Stimulated activated CD4-positive, alpha-beta T cell treated with anti-CD3 and anti-CD28 coated beads, Interleukin-15, amount 100 ng/mL, for 1 hour (primary cell): ENCODE data around the gene CLEC2A.
"Not testable (repeated sequence)": the region's sequence is repeated elsewhere in the genome, so short reads cannot be mapped to it uniquely, and the experiment has no call there.

ENCODE experiments used
- DNase-seq, 2 donors: peaks; one replicate each; pipeline ENCODE4 v3.0.0-alpha.2; 2020; ENCODE audit warnings: low read depth in 1 of 2, low spot score in 1 of 2

CLEC2A gene, protein sequence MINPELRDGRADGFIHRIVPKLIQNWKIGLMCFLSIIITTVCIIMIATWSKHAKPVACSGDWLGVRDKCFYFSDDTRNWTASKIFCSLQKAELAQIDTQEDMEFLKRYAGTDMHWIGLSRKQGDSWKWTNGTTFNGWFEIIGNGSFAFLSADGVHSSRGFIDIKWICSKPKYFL

DNA sequence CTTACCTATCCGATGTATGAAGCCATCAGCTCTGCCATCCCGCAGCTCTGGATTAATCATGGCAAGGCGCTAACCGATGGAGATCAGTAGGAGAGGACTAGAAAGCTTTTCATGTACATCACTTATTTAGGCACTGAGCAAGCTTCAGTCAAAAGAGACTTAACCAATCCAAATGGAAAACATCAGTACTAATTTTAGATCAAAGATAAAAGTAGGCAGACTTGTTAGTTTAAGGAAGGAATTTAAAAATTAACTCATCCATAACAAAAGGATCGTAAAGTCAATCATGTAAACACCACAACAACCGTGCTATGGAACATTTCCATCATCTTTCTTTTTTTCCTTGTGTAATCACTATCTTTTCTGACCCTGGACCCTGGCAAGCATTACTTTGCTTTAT lies at the start of gene CLEC2A:
Gene CLEC2A (minus strand): TSS at position 101 of the 400 bp plus-strand sequence. CDS start 41 bp downstream, at position 60.
- DNase-seq = no peak

DNA sequence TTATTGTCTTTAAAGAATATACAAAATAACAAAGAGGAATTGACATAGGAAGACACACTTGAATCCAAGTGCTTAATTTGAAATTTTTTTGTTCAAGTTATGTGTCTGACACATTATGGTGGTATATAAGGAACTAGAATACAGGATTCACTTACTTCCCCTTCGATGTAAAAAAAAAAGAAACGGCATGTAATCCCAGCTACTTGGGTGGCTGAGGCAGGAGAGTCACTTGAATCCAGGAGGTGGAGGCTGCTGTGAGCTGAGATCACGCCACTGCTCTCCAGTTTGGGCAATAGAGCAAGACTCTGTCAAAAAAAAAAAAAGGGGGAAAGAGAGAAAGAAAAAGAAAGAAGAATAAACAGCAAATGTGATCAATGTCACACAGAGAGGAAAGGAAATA lies 48.0 kb upstream of the CLEC2A start:
- no peak for DNase-seq

DNA sequence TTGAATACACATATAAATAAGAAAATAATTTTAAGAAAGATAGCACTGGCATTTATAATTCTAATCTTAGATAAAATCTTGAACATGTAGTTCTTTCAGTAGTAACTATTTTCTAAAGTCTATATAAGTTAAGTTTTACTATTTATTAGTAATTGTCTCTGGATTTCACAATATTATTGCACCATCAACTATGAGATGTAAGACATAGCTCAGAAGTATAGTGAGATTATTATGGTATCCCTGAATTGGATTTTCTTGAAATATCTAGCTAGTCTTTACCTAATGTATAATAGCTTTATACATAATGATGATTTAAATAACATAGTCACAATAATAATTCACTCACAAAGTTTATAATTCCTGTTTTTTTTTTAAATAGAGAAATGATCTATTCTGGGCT lies 45.7 kb upstream of the CLEC2A start:
- no peak for DNase-seq

DNA sequence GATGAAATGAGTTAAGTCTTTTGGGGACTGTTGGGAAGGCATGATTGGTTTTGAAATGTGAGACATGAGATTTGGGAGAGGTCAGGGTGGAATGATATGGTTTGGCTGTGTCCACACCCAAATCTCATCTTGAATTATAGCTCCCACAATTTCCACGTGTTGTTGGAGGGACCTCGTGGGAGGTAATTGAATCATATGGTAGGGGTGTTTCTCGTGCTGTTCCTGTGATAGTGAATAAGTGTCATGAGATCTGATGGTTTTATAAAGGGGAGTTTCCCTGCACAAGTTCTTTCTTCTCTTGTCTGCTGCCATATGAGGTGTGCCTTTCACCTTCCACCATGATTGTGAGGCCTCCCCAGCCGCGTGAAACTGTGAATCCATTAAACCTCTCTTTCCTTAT lies 44.5 kb upstream of the CLEC2A start:
- DNase-seq = not testable (repeated sequence)

DNA sequence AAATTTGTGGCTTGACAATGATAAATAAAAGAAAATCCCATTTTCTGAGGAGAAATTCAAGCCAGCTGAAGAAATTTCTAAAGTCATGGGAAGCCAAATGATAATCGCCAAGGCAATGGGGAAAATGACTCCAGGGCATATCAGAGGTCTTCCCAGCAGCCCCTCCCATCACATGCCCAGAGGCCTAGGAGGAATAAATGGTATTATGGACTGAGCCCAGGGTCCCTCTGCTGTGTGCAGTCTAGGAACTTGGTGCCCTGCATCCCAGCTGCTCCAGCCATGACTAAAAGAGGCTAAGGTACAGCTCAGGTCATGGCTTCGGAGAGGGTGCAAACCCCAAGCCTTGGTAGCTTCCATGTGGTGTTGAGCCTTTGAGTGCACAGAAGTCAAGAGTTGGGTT lies 43.4 kb upstream of the CLEC2A start:
- no peak for DNase-seq

DNA sequence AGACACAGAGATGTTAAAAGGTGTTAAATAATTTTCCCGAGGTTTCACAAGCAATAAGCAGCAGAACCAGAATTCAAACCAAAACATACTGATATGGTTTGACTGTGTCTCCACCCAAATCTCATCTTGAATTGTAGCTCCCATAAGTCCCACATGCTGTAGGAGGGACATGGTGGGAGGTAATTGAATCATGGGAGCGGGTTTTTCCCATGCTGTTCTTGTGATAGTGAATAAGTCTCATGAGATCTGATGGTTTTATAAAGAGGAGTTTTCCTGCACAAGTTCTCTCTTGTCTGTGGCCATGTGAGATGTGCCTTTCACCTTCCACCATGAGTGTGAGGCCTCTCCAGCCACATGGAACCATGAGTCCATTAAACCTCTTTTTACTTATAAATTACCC lies 42.6 kb upstream of the CLEC2A start:
- not testable (repeated sequence) for DNase-seq

DNA sequence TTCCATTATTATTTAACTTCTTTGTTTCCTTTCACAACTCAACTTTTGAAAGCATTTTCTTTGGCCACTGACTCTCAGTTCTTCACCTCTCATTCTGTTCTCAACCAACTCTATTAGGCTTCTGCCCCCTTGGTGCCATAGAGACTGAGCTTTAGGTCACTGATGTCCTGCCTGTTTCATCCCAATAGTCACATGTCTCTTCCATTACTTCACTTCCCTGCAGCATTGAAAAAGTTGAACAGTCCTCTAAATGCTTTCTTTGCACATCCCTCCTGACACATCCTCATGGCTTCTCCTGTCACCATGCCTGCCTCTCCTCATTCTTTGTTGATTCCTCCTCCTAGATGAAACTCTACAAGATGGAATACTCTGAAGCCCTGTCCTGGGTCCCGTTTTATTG lies 41.8 kb upstream of the CLEC2A start:
- DNase-seq = no peak

DNA sequence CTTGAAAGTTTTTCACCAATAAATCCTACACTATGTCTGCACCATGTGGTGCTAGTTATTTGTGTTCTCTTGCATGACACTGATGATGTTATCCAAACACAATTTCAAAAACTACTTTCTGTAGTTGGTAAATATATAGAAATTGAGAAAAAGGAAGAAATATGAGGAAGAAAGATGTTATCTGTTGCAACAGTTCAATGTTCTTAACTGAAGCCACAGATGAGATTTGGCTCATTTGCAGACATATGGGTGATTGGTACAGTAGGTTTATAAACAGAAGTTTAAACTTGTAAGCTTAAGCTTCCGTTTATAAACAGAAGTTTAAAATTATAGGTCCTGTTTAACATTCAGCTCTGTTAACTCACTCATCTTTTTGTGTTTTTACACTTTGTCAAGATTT lies 39.0 kb upstream of the CLEC2A start, which contains the start of gene CLEC12A:
Gene CLEC12A (plus strand): TSS at position 229 of the 400 bp plus-strand sequence. CDS start 188 bp downstream, outside the sequence.
- no peak for DNase-seq

DNA sequence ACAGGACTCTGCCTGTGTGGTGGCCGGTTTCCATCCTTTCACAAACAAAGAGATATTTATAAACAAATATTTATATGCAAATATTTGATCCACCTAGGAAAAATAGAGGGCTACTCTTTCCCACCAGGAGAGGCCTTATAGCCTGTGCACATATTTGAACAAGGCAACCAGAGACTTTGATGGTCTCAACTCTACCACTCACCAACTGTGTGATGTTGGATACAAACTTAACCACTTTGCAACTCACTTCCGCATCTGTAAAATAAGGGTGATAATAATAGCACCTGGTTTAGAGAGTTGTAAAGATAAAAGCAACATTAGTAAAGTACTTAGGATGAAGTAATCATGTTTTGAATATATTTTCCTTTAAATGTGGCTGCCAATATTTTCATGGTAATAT lies 37.5 kb upstream of the CLEC2A start:
- DNase-seq = no peak

DNA sequence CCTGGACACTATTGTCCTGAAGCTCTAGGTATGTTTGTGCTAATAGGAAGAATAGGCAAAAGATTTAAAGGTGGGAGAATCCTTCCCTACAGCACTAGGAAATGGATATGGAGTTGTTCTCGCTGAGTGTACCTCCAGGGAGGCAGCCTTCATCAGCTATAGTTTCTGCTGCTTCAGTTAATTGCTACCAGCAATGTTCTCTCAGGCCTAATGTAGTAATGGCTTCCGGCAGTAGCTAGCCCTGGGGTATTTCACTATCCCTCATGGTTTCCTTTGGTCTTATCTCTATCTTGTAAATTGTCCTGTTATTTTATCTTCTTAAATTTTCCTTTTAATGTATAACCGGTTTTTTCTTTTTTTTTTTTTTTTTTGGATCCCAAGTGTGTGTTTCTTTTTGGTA lies 29.7 kb upstream of the CLEC2A start:
- no peak for DNase-seq

DNA sequence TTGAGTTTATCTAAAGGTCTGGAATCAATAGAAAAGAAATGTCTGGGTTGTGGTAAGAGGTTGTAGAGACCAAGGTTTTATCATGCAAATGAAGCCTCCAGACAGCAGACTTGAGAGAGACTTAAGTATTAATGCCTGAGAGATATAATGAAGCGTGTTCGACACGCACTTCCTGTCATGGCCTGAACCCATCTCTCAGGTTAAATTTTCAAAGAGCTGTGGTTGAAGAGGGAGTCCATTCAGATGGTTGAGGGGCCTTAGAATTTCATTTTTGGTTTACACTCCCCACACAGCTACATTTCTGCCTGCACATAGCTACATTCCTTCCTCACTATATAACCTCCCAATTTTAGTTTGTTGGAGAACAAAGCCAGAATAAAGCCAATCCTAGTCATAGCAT lies 28.9 kb upstream of the CLEC2A start:
- DNase-seq = no peak

DNA sequence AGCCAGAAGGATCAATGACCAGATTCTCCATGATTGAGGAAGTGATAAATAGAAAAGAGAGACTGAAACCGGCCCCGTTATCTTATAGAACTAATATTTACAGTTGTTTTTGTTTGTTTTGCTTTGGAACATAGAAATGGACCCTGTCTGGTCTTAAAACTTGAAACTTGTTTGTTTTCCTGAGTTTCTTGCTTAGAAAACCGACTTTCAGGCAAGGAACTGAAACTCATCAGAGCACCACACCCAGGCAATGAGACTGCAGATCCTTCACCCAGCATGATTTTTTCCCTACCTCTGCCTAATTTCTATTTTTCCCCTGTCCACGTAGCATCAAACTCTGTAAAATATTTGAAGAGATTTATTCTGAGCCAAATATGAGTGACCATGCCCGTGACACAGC lies 28.4 kb upstream of the CLEC2A start:
- no peak for DNase-seq

DNA sequence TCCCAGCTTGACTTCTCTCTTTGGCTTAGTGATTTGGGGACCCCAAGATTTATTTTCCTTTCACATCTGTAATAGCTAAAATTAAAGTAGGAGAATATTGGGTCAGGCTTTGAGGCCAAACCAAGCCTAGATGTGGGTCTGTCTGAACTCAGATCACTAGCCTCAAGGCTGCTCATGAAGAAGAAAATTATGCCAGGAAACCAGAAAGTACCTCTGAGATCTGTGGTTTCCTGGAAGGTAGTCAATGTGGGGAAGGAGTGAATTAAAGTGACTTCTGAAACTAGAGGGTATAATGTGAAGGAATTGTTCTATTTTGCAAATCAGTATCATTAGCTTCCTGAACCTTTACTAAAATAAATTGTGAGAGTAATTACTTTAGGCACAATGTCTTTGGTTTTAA lies 25.7 kb upstream of the CLEC2A start:
- DNase-seq = no peak

DNA sequence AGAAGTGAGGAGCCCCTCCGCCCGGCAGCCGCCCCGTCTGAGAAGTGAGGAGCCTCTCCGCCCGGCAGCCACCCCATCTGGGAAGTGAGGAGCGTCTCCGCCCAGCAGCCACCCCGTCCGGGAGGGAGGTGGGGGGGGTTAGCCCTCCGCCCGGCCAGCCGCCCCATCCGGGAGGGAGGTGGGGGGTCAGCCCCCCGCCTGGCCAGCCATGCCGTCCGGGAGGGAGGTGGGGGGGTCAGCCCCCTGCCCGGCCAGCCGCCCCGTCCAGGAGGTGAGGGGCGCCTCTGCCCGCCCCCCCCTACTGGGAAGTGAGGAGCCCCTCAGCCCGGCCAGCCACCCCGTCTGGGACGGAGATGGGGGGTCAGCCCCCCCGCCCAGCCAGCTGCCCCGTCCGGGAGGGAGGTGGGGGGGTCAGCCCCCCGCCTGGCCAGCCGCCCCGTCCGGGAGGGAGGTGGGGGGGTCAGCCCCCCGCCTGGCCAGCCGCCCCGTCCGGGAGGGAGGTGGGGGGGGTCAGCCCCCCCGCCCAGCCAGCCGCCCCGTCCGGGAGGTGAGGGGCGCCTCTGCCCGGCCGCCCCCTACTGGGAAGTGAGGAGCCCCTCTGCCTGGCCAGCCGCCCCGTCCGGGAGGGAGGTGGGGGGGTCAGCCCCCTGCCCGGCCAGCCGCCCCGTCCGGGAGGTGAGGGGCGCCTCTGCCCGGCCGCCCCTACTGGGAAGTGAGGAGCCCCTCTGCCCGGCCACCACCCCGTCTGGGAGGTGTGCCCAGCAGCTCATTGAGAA lies 21.0 kb upstream of the CLEC2A start:
- not testable (repeated sequence) for DNase-seq

DNA sequence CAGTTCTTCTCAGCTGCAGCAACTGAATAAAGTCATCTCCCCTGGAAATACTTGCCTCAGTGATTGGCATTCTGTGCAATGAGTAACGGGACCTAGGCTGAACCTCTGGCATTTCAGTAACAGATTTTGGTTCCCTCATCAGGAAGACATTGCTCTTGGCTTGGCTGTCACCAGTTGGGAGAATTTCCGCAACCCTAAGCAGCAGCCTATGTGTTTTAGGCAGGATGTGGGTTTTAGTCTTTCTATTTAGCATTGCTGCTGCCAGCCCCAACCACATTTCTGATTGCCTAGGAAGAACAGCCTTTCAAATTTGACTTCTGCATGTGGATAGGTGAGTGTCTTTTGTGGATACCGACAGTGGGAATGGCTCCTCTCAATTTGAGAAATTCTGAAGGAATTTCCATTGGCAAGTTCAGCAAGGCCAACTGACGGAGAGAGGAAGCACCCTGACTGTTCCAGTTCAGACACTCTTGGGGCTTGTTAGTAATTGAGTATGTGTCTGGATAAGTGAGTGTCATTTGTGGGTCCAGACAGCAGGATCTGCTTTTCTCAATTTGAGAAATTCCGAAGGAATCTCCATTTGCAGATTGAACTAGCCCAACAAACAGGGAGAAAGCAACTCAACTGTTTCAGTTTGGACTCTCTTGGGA lies 19.0 kb upstream of the CLEC2A start:
- DNase-seq = no peak

DNA sequence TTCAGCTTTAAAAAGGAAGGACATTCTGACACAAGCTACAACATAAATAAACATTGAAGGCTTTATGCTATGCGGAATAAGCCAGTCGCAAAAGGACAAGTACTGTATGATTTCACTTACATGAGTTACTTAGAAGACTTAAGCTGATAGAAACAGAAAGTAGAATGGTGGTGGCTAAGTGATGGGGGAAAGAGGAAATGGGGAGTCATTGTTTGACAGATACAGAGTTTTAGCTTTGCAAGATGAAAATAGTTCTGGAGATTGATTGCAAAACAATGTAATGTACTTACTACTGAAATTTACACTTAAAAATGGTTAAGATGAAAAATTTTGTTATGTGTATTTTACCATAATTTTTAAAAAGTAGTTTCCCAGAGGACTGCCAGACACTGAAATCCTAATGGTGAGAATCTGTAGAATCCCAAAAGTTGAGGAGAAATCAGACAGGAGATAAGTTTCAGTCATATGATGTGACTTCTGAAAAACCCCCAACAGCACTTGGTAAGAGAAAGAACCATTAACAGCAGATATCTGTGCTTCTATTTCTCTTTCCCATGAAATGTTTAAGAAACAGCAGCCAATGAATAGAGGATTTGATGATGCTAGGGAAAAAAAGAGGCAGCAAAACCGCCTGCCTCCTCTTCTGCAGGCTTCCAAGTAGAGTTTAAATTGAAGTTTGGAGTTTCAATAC lies 16.6 kb upstream of the CLEC2A start:
- no peak for DNase-seq

DNA sequence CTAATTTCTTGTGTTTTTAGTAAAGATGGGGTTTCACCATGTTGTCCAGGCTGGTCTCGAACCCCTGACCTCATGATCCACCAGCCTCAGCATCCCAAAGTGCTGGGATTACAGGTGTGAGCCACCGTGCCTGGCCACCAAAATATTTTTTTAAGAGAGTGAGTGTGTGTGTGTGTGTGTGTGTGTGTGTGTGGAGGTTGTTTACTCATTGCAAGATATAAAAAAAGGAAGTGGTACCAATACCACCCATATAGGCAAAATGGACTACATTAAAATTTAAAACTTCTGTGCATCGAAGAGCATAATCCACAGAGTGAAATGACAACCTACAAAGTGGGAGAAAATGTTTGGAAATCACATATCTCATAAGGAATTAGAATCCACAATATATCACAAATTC lies 15.5 kb upstream of the CLEC2A start:
- DNase-seq = no peak

DNA sequence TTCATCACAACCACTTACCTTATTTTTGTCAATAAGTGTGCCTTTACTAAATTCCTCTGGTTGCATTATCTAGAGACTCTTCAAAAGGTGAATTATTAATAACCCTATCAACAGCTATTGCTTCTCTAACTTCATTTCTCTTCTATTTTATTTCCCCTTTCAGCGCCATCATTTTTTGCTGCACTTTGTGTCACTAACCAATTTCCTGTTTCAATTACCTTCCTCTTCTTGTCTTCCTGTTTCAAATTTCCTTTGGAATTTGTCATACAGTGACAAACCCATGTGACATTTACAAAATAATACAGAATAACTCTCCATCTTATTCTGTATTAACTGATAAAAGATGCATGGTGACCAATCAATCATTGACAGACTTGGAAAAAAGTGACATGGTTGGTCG lies 12.2 kb upstream of the CLEC2A start:
- DNase-seq = no peak

DNA sequence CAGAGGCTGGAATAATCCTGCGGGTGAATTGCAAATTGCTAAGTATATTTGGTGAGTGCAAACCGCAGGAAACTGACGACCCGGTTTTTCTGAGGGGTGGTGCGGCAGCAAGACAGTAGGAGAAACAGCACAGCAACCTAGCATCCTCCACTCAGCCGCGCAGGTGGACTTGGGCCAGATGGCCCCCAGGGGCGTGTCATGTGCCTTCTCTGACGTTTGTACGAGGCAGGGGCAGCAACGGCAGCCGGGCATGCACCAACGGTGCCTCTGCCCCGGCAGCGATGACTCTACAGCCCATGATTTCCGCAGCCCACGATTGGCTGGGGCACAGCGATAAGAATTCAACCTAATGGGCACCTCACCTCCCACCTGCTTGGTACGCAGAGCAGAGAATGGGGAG lies 11.1 kb upstream of the CLEC2A start:
- no peak for DNase-seq

DNA sequence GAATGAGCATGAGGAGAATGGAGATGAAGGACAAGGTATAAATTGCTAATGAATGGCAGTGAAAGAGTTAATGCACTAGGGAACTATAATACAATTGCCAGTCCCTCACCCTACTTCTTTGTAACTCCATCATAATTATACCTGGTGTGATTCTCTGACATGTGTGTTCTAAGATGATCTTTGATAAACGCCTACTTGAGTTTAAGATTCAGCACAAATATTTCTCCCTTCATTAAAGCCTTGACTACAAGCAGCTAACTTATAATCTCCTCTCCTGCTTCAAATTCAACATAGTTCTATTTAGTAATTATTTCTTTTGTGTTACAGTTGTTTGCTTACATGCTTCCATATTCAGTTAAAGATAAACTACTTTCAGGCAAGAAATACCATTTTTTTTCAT lies 9.7 kb upstream of the CLEC2A start:
- no peak for DNase-seq

DNA sequence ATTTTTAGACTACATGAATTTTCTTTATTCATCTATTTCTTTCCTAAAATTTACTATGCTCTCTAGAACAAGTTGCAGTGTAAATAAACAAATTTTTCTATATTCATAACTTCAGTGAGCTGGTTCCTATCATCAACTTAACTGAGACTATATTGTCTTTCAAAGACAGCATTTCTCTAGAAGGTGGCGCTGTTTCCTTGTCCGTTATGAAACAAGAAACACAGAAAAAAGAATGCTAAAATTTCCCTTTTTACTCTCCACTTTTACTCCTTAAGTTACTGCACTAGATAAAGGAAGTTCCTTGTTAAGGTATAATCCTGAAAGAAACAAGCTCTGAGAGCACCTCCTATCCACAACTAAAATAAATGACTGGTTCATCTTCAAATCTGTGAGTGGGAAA lies 8.2 kb upstream of the CLEC2A start:
- no peak for DNase-seq

DNA sequence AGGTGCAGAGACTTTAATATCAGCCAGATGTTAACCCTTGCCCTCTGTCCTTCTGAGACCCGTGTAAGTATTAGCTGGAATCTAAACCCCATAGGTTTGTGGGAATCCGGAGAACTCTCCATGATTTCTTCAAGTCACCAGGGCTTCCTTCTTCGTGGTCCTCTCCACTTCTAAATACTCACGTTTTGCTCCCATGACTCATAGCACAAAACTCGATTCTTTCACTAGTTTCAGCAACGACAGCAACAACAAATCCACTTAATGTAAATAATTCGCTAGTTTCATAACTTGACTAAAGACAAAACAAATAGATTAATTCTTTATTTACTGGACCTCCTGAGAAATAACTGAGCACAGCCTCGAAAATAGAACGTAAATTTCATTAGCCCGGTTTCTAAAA lies 4.4 kb upstream of the CLEC2A start:
- no peak for DNase-seq
